Measurements from ENCODE around the gene TTC39C.

DNA sequence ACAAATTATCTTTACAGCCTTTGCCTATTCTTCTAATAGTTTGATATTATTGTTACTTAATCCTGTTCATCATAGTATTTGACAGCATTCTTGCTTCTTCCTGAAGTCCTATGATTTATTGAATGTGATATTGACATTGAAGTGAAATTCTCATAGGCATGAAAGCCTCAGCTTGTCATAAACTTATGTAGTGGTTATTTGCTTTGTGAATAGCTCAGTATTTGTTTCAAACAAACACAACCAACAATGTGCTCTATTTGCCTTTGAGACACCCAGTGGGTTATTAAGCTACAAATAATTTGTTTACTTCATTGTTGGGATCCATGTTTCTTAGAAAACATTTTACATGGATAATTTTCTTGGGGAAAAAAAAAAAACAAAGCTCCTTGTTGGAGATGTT lies 57.2 kb downstream of the TTC39C start:
- TF ChIP-seq, protein P1, sequence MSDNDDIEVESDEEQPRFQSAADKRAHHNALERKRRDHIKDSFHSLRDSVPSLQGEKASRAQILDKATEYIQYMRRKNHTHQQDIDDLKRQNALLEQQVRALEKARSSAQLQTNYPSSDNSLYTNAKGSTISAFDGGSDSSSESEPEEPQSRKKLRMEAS (IDR thresholded peaks at IDR 0.05; ENCODE audit: low read depth, low read length): no peak
- TF ChIP-seq POLR2A (IDR thresholded peaks at IDR 0.05; ENCODE audit: extremely low read depth, insufficient read length): no peak
- TF ChIP-seq, protein P2, sequence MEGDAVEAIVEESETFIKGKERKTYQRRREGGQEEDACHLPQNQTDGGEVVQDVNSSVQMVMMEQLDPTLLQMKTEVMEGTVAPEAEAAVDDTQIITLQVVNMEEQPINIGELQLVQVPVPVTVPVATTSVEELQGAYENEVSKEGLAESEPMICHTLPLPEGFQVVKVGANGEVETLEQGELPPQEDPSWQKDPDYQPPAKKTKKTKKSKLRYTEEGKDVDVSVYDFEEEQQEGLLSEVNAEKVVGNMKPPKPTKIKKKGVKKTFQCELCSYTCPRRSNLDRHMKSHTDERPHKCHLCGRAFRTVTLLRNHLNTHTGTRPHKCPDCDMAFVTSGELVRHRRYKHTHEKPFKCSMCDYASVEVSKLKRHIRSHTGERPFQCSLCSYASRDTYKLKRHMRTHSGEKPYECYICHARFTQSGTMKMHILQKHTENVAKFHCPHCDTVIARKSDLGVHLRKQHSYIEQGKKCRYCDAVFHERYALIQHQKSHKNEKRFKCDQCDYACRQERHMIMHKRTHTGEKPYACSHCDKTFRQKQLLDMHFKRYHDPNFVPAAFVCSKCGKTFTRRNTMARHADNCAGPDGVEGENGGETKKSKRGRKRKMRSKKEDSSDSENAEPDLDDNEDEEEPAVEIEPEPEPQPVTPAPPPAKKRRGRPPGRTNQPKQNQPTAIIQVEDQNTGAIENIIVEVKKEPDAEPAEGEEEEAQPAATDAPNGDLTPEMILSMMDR (IDR thresholded peaks at IDR 0.05; ENCODE audit: low read depth, low read length): no peak

Measured in NB4 (cell line).